Stomach (tissue), 4 donors: ENCODE results near the gene NOC4L.

Source experiments
- CTCF ChIP-seq, 7 experiments: fragments of 450-650 bp in 4 of 7; fragments of 200-600 bp in 3 of 7; sonication (generic) in 3 of 7; IDR thresholded peaks; one replicate each; pipeline ENCODE4 v1.5.1; 2016 to 2019; ENCODE audit warnings: antibody characterized with exemption in 7 of 7, control low read depth in 2 of 7, mild to moderate bottlenecking in 1 of 7
- EP300 ChIP-seq: sonication (generic); formaldehyde crosslinking; IDR thresholded peaks from one replicate; pipeline ENCODE4 v1.6.1; 2017; ENCODE audit warnings: antibody characterized with exemption
- POLR2A ChIP-seq, 4 donors: fragments of 450-650 bp; IDR thresholded peaks; one replicate each; pipeline ENCODE4 v1.6.1; 2016; ENCODE audit warnings: antibody characterized with exemption in 4 of 4, control low read depth in 2 of 4, mild to moderate bottlenecking in 1 of 4, moderate library complexity in 1 of 4
- POLR2AphosphoS5 ChIP-seq, 3 donors: sonication (generic); formaldehyde crosslinking; IDR thresholded peaks; one replicate each; pipeline ENCODE4 v1.6.1; 2016; ENCODE audit warnings: antibody characterized with exemption in 3 of 3

GRCh38 chr12:132190012-132190755, 45.9 kb downstream of the NOC4L start:
- TF ChIP-seq CTCF (IDR thresholded peaks at IDR 0.05) (no peak), POLR2A (IDR thresholded peaks at IDR 0.05) (no peak), EP300 (no peak), POLR2AphosphoS5 (IDR thresholded peaks at IDR 0.05) (no peak)
